Middle frontal gyrus (tissue), 1 donor: ENCODE data around the gene CASP1.

Experiments
- DNase-seq: peaks from one replicate; pipeline ENCODE4 v3.0.0-alpha.2; 2015; ENCODE audit warnings: low spot score; ENCODE audit errors: extremely low spot score

Gene CASP1

DNA sequence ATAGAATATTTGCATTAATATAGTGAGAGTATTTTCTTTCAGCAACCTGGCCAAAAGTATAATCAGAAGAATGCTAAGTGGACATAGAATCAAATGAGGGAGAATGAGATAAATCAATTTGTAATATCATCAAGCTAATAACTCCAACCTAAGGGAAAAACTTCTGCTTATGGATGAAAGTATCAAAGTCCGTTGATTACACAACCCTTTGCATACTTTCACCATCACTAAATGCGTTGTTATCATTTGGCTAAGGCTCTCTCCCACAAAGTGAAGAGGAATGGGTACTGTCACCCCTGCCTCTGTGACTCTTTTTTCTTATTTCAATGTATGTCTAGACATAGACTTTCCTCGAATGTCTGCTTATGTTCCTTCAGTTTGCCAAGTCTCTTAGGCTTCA, 50.1 kb downstream of the CASP1 start:
- DNase-seq = no peak

GRCh38 chr11:104979839-104980238, 55.1 kb downstream of the CASP1 start:
- DNase-seq = no peak
